ENCODE data around the gene PRDX2.

GRCh38 chr19:12802267-12803106 lies 887 bp upstream of the PRDX2 start:
- TF ChIP-seq POLR2A (IDR thresholded peaks at IDR 0.05), result no peak
- TF ChIP-seq, protein P1, sequence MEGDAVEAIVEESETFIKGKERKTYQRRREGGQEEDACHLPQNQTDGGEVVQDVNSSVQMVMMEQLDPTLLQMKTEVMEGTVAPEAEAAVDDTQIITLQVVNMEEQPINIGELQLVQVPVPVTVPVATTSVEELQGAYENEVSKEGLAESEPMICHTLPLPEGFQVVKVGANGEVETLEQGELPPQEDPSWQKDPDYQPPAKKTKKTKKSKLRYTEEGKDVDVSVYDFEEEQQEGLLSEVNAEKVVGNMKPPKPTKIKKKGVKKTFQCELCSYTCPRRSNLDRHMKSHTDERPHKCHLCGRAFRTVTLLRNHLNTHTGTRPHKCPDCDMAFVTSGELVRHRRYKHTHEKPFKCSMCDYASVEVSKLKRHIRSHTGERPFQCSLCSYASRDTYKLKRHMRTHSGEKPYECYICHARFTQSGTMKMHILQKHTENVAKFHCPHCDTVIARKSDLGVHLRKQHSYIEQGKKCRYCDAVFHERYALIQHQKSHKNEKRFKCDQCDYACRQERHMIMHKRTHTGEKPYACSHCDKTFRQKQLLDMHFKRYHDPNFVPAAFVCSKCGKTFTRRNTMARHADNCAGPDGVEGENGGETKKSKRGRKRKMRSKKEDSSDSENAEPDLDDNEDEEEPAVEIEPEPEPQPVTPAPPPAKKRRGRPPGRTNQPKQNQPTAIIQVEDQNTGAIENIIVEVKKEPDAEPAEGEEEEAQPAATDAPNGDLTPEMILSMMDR (IDR thresholded peaks at IDR 0.05 in 4 of 5, conservative IDR thresholded peaks at IDR 0.05 in 1 of 5), result no peak

Data from gastrocnemius medialis (tissue), 4 donors.